Measurements from ENCODE around the gene PNPT1. TPM values are rescaled to one million over a fixed set of nuclear protein-coding genes. Genes with fewer than 3 reads are reported as not detected.

PNPT1 gene
- polyA plus RNA-seq, 2 of the 4 experiments (the other 2 are of a cell fraction), result 49.6 to 65.9 TPM

DNA sequence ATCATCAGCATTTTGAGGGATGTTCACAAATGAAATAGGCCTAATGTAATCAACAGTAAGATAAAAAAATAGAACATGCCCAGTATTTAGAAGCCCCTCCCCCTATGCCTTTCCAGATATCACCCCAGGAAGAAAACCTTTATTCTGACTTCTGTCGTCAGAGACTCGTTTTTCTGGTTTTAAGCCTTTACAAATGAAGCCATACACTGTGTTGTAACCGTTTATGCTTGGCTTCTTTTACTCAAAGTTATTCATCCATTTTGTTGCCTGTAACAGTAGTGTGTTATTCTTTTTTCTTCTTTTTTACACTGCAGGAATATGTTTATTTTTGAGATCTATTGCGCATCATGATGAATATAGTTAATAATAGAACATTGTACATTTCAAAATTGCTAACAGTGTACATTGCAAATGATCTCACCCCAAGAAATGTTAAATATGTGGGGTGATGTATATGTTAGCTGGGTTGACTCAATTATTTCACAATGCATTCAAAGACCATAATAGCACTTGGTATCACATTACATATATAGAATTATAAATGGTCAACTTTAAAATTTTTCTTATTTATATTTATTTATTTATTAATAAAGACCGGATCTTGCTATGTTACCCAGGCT is 28.1 kb upstream of the PNPT1 start:
- FAIRE-seq (no peak), ATAC-seq (no peak)
- WGBS (ENCODE audit: missing lambda C conversion rate), result 62% methylated on average over 5 of the region's 5 CpGs

DNA sequence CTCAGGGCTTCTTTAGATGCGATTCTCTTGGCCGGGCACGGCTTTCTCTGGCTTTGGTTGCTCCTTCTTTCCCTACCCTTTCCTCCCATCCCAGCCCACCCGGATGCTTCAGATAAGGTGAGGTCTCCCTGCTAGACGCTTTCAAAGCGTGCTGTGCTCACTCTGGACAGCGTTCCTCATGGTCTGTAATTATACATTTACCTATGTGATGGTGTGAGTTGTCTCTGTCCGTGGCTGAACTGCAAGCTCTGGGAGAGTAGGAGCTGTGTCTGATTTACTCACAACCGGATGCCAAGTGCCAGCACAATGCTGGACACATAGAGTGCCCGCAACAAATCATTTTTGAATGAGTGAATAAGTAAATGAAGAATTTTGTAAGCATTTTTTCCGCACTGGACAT is 26.8 kb upstream of the PNPT1 start:
- 76% methylated on average over 11 of the region's 11 CpGs for WGBS (ENCODE audit: missing lambda C conversion rate)
- Histone ChIP-seq H3K9me3 (no peaks in the 10 kb centered on the region), H3K4me2 (no peak overlapping the region), H3K27ac (no peak overlapping the region), H3K4me1 (no peaks in the 10 kb centered on the region), H3K4me3 (no peak overlapping the region)
- no peak for TF ChIP-seq RFX5 (IDR thresholded peaks at IDR 0.05)
- TF ChIP-seq RARB (CRISPR knock-in tag; IDR thresholded peaks at IDR 0.05), result no peak
- no peak for TF ChIP-seq SREBF2 (IDR thresholded peaks at IDR 0.05)
- no peak for TF ChIP-seq POLR2AphosphoS2 (conservative IDR thresholded peaks at IDR 0.05; ENCODE audit: low read length)
- no peak for TF ChIP-seq MAFK (IDR thresholded peaks at IDR 0.05; ENCODE audit: partially characterized antibody)
- TF ChIP-seq GATA3 (IDR thresholded peaks at IDR 0.05; ENCODE audit: borderline replicate concordance), result no peak
- no peak for TF ChIP-seq KDM1A (IDR thresholded peaks at IDR 0.05; ENCODE audit: low read depth)
- no peak for TF ChIP-seq BHLHE40 (IDR thresholded peaks at IDR 0.05; ENCODE audit: low read depth, low read length)
- no peak for TF ChIP-seq CBX2 (IDR thresholded peaks at IDR 0.05; ENCODE audit: borderline replicate concordance, low read depth)
- no peak for TF ChIP-seq ESRRA (IDR thresholded peaks at IDR 0.05; ENCODE audit: borderline replicate concordance, low read length)
- no peak for TF ChIP-seq ZC3H11A (IDR thresholded peaks at IDR 0.05)
- TF ChIP-seq FOXS1 (CRISPR knock-in tag; IDR thresholded peaks at IDR 0.05), result no peak
- TF ChIP-seq CHD2 (IDR thresholded peaks at IDR 0.05; ENCODE audit: low read length, partially characterized antibody), result no peak
- TF ChIP-seq RNF2 (IDR thresholded peaks at IDR 0.05; ENCODE audit: borderline replicate concordance, low read depth), result no peak
- no peak for TF ChIP-seq TP53 (CRISPR knock-in tag; IDR thresholded peaks at IDR 0.05)
- no peak for TF ChIP-seq FOSL2 (IDR thresholded peaks at IDR 0.05)
- TF ChIP-seq FOSL2 (CRISPR knock-in tag; IDR thresholded peaks at IDR 0.05), result no peak
- no peak for TF ChIP-seq ZFP36 (IDR thresholded peaks at IDR 0.05; ENCODE audit: borderline replicate concordance, partially characterized antibody)
- no peak for TF ChIP-seq EHF (CRISPR knock-in tag; IDR thresholded peaks at IDR 0.05)
- TF ChIP-seq, protein P1, sequence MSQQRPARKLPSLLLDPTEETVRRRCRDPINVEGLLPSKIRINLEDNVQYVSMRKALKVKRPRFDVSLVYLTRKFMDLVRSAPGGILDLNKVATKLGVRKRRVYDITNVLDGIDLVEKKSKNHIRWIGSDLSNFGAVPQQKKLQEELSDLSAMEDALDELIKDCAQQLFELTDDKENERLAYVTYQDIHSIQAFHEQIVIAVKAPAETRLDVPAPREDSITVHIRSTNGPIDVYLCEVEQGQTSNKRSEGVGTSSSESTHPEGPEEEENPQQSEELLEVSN (IDR thresholded peaks at IDR 0.05; ENCODE audit: borderline replicate concordance, low read depth), result no peak
- DNase-seq (ENCODE audit: low read depth in 1 of 2, low spot score in 1 of 2), result no peak
- ChIA-PET POLR2A (no interaction called here), CTCF (interaction anchor here (1.8 to 5.6 kb wide), 8 partner anchors 17 to 413 kb away, joined by 7 to 55 read pairs (median 30); no protein-coding TSS in a partner anchor)
- FAIRE-seq, result no peak
- ATAC-seq, result no peak

More for the DNA sequence above, 28.1 kb upstream of the PNPT1 start:
- H3K9me3 ChIP-seq, result no peaks in the 10 kb centered on the region
- ChIA-PET CTCF (interaction anchor here (0.9 to 4.7 kb wide), 4 partner anchors 12 to 407 kb away, joined by 3 to 48 read pairs (median 4); no protein-coding TSS in a partner anchor), POLR2A (no interaction called here)
- no peak overlapping the region for H3K4me2 ChIP-seq
- no peak for DNase-seq (ENCODE audit: low read depth in 1 of 2, low spot score in 1 of 2)
- H3K27ac ChIP-seq, result no peak overlapping the region
- TF ChIP-seq TP53 (CRISPR knock-in tag; IDR thresholded peaks at IDR 0.05) (no peak), MAZ (IDR thresholded peaks at IDR 0.05; ENCODE audit: borderline replicate concordance, low read depth, low read length) (no peak)
- TF ChIP-seq, protein P2, sequence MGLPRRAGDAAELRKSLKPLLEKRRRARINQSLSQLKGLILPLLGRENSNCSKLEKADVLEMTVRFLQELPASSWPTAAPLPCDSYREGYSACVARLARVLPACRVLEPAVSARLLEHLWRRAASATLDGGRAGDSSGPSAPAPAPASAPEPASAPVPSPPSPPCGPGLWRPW (IDR thresholded peaks at IDR 0.05), result no peak
- TF ChIP-seq, protein P3, sequence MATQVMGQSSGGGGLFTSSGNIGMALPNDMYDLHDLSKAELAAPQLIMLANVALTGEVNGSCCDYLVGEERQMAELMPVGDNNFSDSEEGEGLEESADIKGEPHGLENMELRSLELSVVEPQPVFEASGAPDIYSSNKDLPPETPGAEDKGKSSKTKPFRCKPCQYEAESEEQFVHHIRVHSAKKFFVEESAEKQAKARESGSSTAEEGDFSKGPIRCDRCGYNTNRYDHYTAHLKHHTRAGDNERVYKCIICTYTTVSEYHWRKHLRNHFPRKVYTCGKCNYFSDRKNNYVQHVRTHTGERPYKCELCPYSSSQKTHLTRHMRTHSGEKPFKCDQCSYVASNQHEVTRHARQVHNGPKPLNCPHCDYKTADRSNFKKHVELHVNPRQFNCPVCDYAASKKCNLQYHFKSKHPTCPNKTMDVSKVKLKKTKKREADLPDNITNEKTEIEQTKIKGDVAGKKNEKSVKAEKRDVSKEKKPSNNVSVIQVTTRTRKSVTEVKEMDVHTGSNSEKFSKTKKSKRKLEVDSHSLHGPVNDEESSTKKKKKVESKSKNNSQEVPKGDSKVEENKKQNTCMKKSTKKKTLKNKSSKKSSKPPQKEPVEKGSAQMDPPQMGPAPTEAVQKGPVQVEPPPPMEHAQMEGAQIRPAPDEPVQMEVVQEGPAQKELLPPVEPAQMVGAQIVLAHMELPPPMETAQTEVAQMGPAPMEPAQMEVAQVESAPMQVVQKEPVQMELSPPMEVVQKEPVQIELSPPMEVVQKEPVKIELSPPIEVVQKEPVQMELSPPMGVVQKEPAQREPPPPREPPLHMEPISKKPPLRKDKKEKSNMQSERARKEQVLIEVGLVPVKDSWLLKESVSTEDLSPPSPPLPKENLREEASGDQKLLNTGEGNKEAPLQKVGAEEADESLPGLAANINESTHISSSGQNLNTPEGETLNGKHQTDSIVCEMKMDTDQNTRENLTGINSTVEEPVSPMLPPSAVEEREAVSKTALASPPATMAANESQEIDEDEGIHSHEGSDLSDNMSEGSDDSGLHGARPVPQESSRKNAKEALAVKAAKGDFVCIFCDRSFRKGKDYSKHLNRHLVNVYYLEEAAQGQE (IDR thresholded peaks at IDR 0.05), result no peak
- no peaks in the 10 kb centered on the region for H3K4me1 ChIP-seq
- H3K4me3 ChIP-seq, result no peak overlapping the region

Measured in A549 (cell line).